Activated CD4-positive, alpha-beta T cell treated with anti-CD3 and anti-CD28 coated beads, Interleukin-2, amount 10 ng/mL, durations not matched to agents 24 days and 14 days (primary cell): ENCODE measurements around the gene THTPA. TPM values are rescaled to one million over a fixed set of nuclear protein-coding genes. Genes with fewer than 3 reads are reported as not detected.

Source experiments
- DNase-seq: peaks from one replicate; pipeline ENCODE4 v3.0.0; 2022
- H3K27ac Mint-ChIP-seq: one replicate; pipeline ENCODE4 v1.8.0; 2022; ENCODE audit warnings: mild to moderate bottlenecking, mixed read lengths
- H3K27me3 Mint-ChIP-seq: one replicate; pipeline ENCODE4 v1.8.0; 2022; ENCODE audit warnings: mixed read lengths
- H3K36me3 Mint-ChIP-seq: one replicate; pipeline ENCODE4 v1.8.0; 2022; ENCODE audit warnings: low read depth, mild to moderate bottlenecking, mixed read lengths
- H3K4me1 Mint-ChIP-seq: one replicate; pipeline ENCODE4 v1.8.0; 2021; ENCODE audit warnings: mixed read lengths
- H3K4me3 Mint-ChIP-seq: one replicate; pipeline ENCODE4 v1.8.0; 2022; ENCODE audit warnings: mild to moderate bottlenecking, moderate library complexity, mixed read lengths
- H3K9me3 Mint-ChIP-seq: one replicate; pipeline ENCODE4 v1.8.0; 2021; ENCODE audit warnings: mixed read lengths
- intact Hi-C: fragments of 100-400 bp; cut with micrococcal nuclease; formaldehyde crosslinking; loops from one replicate; pipeline ENCODE4 v1.15.1; 2023
- total RNA-seq: library from RNA; stranded (reverse); gene quantifications from 2 replicates; pipeline ENCODE4 v1.2.3, GENCODE V29; 2022

The THTPA gene, protein sequence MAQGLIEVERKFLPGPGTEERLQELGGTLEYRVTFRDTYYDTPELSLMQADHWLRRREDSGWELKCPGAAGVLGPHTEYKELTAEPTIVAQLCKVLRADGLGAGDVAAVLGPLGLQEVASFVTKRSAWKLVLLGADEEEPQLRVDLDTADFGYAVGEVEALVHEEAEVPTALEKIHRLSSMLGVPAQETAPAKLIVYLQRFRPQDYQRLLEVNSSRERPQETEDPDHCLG
- total RNA-seq = 14.5 and 16.7 TPM in 2 replicates

DNA sequence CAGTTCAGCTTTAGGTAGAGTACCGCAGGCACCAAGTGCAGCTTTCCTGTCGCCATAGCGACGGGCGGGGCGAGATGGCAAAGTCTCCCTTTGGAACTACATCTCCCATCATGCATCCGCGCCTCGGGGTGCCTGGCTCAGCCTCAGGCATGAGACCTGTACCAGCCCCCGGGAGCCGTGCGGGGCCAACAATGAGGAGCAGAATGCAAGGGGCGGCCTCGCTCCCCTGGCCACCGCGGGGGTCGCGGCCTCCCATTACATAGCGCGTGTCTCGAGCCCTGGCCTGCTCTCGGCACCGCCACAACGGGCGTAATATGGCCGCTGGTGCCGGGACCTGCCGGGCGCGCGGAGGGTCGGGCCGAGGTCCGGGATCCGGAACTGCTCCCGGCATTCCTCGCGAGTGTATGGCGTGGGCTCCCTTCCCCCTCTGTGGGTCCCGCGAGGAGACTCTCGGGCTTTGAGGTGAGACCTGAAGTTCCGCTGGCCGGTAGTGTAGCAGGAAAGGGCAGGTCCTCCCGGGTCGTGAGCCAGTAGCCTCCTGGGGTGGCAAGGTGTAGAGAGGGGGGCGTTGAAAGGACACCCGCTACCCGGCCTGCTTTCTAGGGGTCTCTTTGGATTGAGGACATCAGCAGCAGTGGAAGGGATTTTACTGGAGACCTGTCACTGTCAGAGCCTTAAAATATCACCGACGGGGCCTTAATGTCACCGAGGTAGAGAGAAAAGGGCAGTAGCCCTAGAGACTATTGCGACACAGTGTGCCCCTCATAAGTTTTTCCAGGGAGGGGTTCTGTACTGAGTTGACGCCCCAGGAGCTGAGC is at the start of gene THTPA:
Gene THTPA, plus strand, starts transcription at position 390 of the 818 bp plus-strand sequence. CDS start 487 bp downstream, outside the sequence.
- H3K4me1 Mint-ChIP-seq = peaks cover 30% of the 10 kb centered on the region
- intact Hi-C loops = loop anchor here (1.0 to 10.0 kb wide), 3 partner anchors 87 to 556 kb away; partner anchors contain the start of genes ACIN1, C14orf119, DCAF11 and NGDN
- DNase-seq = peak; percentile 98
- no peaks in the 10 kb centered on the region for H3K27me3 Mint-ChIP-seq
- peak within 1 kb of the TSS; percentile 98 for H3K27ac Mint-ChIP-seq
- peaks cover 27% of the 10 kb centered on the region for H3K36me3 Mint-ChIP-seq
- H3K9me3 Mint-ChIP-seq = no peaks in the 10 kb centered on the region
- H3K4me3 Mint-ChIP-seq = peak within 1 kb of the TSS; percentile 95

GRCh38 chr14:23512156-23512555 is 43.9 kb upstream of the THTPA start:
- Mint-ChIP-seq H3K27ac (peak overlapping the region; percentile 4), H3K27me3 (no peaks in the 10 kb centered on the region), H3K4me1 (peaks cover 2% of the 10 kb centered on the region), H3K4me3 (peak overlapping the region; percentile 51), H3K36me3 (no peaks in the 10 kb centered on the region), H3K9me3 (no peaks in the 10 kb centered on the region)
- intact Hi-C loops = no loop called here
- DNase-seq = no peak

GRCh38 chr14:23513005-23513817 is 42.9 kb upstream of the THTPA start:
- no peaks in the 10 kb centered on the region for H3K36me3 Mint-ChIP-seq
- intact Hi-C loops = no loop called here
- no peaks in the 10 kb centered on the region for H3K9me3 Mint-ChIP-seq
- H3K27me3 Mint-ChIP-seq = no peaks in the 10 kb centered on the region
- no peak for DNase-seq
- no peak overlapping the region for H3K4me3 Mint-ChIP-seq
- peaks cover 2% of the 10 kb centered on the region for H3K4me1 Mint-ChIP-seq
- no peak overlapping the region for H3K27ac Mint-ChIP-seq

DNA sequence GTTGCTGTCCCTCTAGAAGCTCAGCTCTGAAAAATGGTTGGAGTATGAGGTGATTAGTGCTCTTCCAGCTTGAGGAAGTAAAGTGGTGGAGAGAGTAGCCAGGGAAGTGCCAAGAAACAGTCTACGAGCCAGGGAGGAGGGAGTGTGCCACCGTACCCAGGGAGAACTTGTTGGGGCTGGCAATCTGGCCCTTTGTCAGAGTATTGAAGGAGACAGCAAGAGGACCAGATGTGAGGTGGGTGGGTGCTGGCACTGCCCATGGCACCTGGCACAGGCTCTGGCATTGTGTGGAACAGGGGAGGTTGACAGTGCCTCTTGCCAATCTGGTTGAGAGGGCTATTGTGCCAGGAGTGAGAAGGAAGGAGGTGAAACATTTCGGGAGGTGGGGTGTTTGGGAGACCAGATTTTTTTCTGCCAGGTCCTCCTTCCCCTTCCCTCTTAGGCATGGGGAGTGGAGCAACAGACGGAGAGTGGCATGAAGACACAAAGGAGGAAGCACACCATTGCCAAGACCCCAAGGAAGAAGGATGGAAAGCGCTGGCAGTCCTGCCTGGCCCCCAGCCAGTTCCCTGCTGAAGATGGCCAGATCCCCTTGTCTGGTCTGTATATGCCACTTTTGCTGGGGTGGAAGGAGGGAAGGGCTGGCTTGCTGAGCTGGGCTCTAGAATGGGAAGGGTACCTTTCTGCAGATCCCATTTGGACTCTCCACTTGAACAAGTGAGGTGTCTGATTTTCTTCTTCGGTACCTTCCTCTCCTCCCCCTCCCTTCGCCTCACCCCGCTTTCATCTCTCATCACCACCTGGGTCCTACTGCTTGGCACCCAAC is 42.0 kb upstream of the THTPA start:
- no peak for DNase-seq
- Mint-ChIP-seq H3K27me3 (no peaks in the 10 kb centered on the region), H3K36me3 (no peaks in the 10 kb centered on the region), H3K4me1 (peaks cover 2% of the 10 kb centered on the region), H3K4me3 (no peak overlapping the region), H3K27ac (no peak overlapping the region), H3K9me3 (no peaks in the 10 kb centered on the region)
- intact Hi-C loops = no loop called here

- Mint-ChIP-seq H3K4me3 (no peak overlapping the region), H3K4me1 (peaks cover 2% of the 10 kb centered on the region), H3K9me3 (no peaks in the 10 kb centered on the region), H3K36me3 (no peaks in the 10 kb centered on the region), H3K27ac (no peak overlapping the region), H3K27me3 (no peaks in the 10 kb centered on the region)
- DNase-seq = no peak
- intact Hi-C loops = no loop called here
Measured at GRCh38 chr14:23514644-23514957, 41.5 kb upstream of the THTPA start.

GRCh38 chr14:23517650-23518326 is 38.3 kb upstream of the THTPA start:
- Mint-ChIP-seq H3K4me1 (no peaks in the 10 kb centered on the region), H3K9me3 (no peaks in the 10 kb centered on the region), H3K4me3 (no peak overlapping the region), H3K27ac (no peak overlapping the region), H3K27me3 (no peaks in the 10 kb centered on the region), H3K36me3 (no peaks in the 10 kb centered on the region)
- no peak for DNase-seq
- intact Hi-C loops = no loop called here

DNA sequence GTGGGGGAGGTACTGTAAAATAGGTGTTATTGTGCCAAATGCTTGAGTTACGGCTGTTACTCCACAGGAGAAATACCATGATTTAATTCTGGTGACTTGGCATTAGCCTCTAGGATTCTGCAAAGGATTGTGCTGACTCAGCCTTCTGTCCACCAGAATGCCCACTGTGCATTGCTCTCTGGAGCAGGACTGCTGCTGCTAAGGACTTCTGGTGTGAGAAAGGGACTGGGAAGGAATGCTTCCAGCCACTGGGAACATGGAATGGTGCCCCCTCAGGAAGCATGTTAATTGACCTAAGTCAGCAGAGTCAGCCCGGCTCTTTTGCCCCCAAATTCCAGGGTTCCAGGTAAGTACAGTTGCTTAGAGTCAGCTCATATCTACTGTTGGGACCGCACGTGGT is 37.4 kb upstream of the THTPA start:
- intact Hi-C loops = no loop called here
- no peak for DNase-seq

GRCh38 chr14:23520899-23521533 is 35.1 kb upstream of the THTPA start:
- Mint-ChIP-seq H3K27ac (no peak overlapping the region), H3K9me3 (no peaks in the 10 kb centered on the region), H3K4me1 (no peaks in the 10 kb centered on the region), H3K27me3 (no peaks in the 10 kb centered on the region), H3K4me3 (no peak overlapping the region), H3K36me3 (no peaks in the 10 kb centered on the region)
- DNase-seq = no peak
- intact Hi-C loops = no loop called here

More for the DNA sequence above, 37.4 kb upstream of the THTPA start:
- Mint-ChIP-seq H3K4me3 (no peak overlapping the region), H3K27ac (no peak overlapping the region), H3K27me3 (no peaks in the 10 kb centered on the region), H3K9me3 (no peaks in the 10 kb centered on the region), H3K4me1 (no peaks in the 10 kb centered on the region), H3K36me3 (no peaks in the 10 kb centered on the region)

GRCh38 chr14:23521785-23522640 is 34.1 kb upstream of the THTPA start:
- H3K9me3 Mint-ChIP-seq = no peaks in the 10 kb centered on the region
- H3K4me3 Mint-ChIP-seq = no peak overlapping the region
- H3K4me1 Mint-ChIP-seq = no peaks in the 10 kb centered on the region
- H3K27me3 Mint-ChIP-seq = no peaks in the 10 kb centered on the region
- no peaks in the 10 kb centered on the region for H3K36me3 Mint-ChIP-seq
- no peak overlapping the region for H3K27ac Mint-ChIP-seq
- intact Hi-C loops = no loop called here
- DNase-seq = no peak

- intact Hi-C loops = no loop called here
- H3K4me3 Mint-ChIP-seq = no peak overlapping the region
- H3K27me3 Mint-ChIP-seq = no peaks in the 10 kb centered on the region
- H3K4me1 Mint-ChIP-seq = no peaks in the 10 kb centered on the region
- no peaks in the 10 kb centered on the region for H3K9me3 Mint-ChIP-seq
- H3K36me3 Mint-ChIP-seq = no peaks in the 10 kb centered on the region
- DNase-seq = no peak
- H3K27ac Mint-ChIP-seq = no peak overlapping the region
Measured at GRCh38 chr14:23522643-23523198, 33.4 kb upstream of the THTPA start.

DNA sequence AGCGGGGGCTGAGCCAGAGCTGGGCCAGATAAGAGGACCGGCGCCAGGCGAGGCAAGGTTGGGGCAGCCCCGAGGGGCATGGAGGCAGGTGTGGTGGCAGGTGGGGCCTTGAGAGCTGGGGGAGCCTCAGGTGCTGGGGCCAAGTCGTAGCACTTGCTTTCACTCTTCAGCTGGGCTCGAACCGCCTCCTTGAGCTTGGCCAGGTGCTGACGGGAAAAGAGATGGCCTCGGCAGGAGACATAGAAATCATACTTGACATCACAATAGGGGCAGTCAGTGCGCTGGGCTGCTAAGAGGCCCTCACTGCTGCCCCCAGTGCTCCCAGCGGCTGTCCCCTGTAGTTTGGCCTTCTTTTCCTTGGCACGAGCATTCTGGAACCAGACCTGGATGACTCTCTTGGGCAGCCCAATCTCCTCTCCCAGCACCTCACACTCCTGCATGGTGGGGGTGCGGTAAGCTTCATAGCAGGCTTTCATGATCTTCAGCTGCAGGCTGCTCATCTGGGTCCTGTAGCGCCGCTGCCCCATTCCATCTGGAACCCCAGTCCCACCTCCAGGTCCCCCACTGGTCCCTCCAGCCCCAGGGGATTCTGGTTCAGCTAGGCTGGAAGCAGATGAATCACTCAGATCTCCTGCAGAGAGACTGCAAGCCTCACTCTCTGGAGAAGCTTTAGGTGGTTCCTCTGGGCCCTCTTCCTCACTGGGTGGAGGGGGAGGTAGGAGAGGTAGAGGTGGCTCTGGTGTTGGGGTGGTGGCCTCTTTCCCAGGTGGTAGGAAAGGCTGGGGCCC is 32.6 kb upstream of the THTPA start:
- no peak overlapping the region for H3K4me3 Mint-ChIP-seq
- no peaks in the 10 kb centered on the region for H3K36me3 Mint-ChIP-seq
- H3K27me3 Mint-ChIP-seq = no peaks in the 10 kb centered on the region
- no peak overlapping the region for H3K27ac Mint-ChIP-seq
- H3K4me1 Mint-ChIP-seq = no peaks in the 10 kb centered on the region
- no peaks in the 10 kb centered on the region for H3K9me3 Mint-ChIP-seq
- DNase-seq = no peak
- intact Hi-C loops = no loop called here
